DND-41 (cell line): ENCODE results near the gene TUBA1B.

Experiments used
- EZH2 ChIP-seq: IDR thresholded peaks from 3 replicates; pipeline ENCODE4 v1.6.1; 2012; ENCODE audit warnings: borderline replicate concordance, low read depth, mild to moderate bottlenecking, moderate library complexity, low read length, inconsistent platforms; ENCODE audit not compliant: severe bottlenecking
- TF ChIP-seq, protein P1 (sequence below): IDR thresholded peaks from 2 replicates; pipeline ENCODE4 v1.5.1; 2012; ENCODE audit warnings: borderline replicate concordance, low read length, moderate library complexity, mild to moderate bottlenecking; ENCODE audit not compliant: poor library complexity, severe bottlenecking; ENCODE audit errors: extremely low read depth

DNA sequence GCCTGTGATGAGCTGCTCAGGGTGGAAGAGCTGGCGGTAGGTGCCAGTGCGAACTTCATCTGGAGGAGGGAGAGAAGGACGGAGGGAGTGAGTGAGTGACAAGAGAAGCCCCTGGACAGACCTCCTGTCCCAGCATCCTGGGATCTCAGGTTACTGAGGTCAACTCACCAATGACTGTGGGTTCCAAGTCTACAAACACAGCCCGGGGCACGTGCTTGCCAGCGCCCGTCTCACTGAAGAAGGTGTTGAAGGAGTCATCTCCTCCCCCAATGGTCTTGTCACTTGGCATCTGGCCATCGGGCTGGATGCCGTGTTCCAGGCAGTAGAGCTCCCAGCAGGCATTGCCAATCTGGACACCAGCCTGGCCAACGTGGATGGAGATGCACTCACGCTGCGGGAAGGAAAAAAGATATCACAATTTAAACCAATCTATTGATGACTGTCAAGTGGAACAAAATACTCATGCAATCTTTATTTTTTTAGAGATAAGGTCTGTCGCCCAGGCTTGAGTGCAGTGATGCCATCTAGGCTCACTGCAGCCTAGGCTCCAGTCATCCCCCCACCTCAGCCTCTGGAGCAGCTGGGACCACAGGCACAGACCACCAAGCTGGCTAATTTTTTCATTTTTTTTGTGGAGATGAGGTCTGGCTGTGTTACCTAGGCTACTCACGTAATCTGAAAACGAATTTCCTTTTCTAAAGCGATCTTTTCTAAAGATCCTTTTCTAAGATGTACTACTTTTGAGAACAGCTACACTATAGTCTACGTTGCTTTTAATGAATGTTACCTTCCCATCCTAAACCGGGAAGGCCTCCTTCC, 1.7 kb downstream of the TUBA1B start:
- TF ChIP-seq, protein P1, sequence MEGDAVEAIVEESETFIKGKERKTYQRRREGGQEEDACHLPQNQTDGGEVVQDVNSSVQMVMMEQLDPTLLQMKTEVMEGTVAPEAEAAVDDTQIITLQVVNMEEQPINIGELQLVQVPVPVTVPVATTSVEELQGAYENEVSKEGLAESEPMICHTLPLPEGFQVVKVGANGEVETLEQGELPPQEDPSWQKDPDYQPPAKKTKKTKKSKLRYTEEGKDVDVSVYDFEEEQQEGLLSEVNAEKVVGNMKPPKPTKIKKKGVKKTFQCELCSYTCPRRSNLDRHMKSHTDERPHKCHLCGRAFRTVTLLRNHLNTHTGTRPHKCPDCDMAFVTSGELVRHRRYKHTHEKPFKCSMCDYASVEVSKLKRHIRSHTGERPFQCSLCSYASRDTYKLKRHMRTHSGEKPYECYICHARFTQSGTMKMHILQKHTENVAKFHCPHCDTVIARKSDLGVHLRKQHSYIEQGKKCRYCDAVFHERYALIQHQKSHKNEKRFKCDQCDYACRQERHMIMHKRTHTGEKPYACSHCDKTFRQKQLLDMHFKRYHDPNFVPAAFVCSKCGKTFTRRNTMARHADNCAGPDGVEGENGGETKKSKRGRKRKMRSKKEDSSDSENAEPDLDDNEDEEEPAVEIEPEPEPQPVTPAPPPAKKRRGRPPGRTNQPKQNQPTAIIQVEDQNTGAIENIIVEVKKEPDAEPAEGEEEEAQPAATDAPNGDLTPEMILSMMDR: no peak
- TF ChIP-seq EZH2: no peak
